IPS-NIHi7 (cell line): Measurements from ENCODE around the gene MYO5A.
A peak's percentile ranks its signal among the peaks of the same experiment; 100 is the strongest.

Source experiments
- DNase-seq: peaks from one replicate; pipeline ENCODE4 v3.0.0; 2012; ENCODE audit warnings: mixed read lengths; ENCODE audit errors: extremely low spot score

Gene MYO5A

GRCh38 chr15:52329987-52330386 lies 198.7 kb downstream of the MYO5A start:
- DNase-seq = no peak

DNA sequence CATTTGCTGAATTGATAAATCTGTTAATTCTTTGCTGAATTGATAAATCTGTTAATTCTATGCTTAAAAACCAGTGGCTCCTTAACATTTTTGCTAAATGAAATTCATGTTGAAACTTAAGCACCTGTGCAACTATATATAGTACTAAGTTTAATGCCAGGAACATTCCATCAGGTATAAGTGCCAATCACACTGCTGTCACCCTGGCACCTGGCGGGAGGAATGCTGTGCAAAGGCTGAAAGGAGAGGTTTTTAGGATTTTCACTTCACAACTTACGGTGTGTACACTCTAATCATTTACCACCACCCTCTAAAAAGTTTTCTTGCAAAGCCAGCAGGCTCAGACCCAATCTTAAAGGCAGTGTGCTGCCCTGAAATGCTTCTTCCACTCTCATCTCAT lies 199.5 kb downstream of the MYO5A start:
- DNase-seq = no peak

GRCh38 chr15:52328680-52329079 lies 200.0 kb downstream of the MYO5A start:
- no peak for DNase-seq

DNA sequence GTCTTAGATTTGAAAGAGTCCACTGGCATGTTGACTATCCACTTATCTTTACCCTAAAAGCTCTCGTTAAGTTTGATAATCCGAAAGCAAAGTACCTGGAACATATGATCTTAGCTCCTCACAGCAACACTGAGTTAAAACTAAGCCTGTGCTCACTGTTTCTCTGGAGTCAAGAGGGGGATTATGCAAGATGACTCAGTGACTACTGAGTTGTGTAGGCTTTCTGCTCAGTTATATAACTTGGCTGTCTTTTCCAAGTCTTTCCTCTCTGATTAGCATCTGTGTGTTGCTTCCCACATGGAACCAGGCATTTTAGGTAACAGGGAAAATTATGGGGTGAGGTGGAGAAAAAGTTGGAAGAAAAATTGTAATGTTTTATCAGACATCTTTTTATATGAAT lies 201.9 kb downstream of the MYO5A start:
- no peak for DNase-seq

- no peak for DNase-seq
Observed at GRCh38 chr15:52324109-52324508, 204.6 kb downstream of the MYO5A start.

GRCh38 chr15:52318729-52319500 lies 209.8 kb downstream of the MYO5A start:
- no peak for DNase-seq

GRCh38 chr15:52317688-52318087 lies 211.0 kb downstream of the MYO5A start:
- DNase-seq = no peak

- no peak for DNase-seq
Observed at GRCh38 chr15:52317022-52317421, 211.7 kb downstream of the MYO5A start.

GRCh38 chr15:52309154-52309548 lies 219.5 kb downstream of the MYO5A start:
- DNase-seq = no peak

- DNase-seq = no peak
Observed at GRCh38 chr15:52308446-52309153, 220.1 kb downstream of the MYO5A start.

DNA sequence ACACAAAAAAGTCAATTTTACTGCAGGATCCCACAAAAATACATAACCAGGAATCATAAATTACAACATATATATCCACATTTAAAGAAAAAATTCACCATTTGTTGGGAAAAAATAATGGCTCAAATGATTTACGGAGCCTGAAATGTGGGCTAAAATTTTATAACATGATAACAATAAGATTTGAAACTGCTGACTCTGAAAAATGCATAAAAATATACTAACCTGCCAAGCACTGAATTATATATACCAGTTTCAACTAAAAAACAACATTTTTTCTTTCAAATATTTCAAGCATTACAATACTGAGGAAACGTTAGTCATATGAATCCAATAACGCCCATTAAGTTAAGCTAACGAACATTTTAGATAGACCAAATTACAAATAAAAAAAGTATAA lies 220.8 kb downstream of the MYO5A start:
- DNase-seq = no peak

GRCh38 chr15:52306270-52306669 lies 222.4 kb downstream of the MYO5A start:
- no peak for DNase-seq

GRCh38 chr15:52303093-52303772 lies 225.4 kb downstream of the MYO5A start:
- DNase-seq = no peak

- no peak for DNase-seq
Observed at GRCh38 chr15:52301265-52301847, 227.3 kb downstream of the MYO5A start.

- DNase-seq = peak; percentile 96
Observed at GRCh38 chr15:52295421-52296001, 233.2 kb downstream of the MYO5A start, which contains the start of gene MYO5C. MYO5C (minus strand) TSS chr15:52295804; CDS start chr15:52295636, 168 bp downstream.

- DNase-seq = peak; percentile 35
Observed at GRCh38 chr15:52294881-52295420, 233.7 kb downstream of the MYO5A start.

- no peak for DNase-seq
Observed at GRCh38 chr15:52292780-52293392, 235.8 kb downstream of the MYO5A start.

- no peak for DNase-seq
Observed at GRCh38 chr15:52291204-52291603, 237.5 kb downstream of the MYO5A start.

GRCh38 chr15:52290800-52291199 lies 237.9 kb downstream of the MYO5A start:
- no peak for DNase-seq

DNA sequence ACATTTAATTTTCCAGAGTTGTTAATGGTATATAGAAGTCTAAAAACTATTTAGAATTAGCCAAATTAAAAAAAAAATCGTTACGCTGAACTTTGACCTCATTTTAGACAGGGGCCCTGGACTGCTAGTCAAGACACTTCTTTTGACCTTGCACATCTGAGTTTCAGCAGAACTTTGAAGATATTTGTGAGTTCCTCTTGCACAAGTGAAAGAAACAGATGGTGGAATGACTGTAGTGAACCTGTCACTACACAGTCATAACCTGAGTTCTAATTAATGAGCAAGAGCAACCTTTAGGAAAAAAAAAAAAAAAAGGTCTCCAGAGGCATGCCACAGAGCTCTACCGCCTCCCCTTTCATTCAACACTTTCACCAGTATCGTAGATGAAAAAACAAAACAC lies 238.4 kb downstream of the MYO5A start:
- no peak for DNase-seq

GRCh38 chr15:52289629-52290081 lies 239.0 kb downstream of the MYO5A start:
- no peak for DNase-seq
